MCF 10A (cell line): ENCODE measurements around the gene KRT7. TPM values are rescaled to one million over a fixed set of nuclear protein-coding genes. Genes with fewer than 3 reads are reported as not detected.

Experiments
- BruUV-seq: library from RNA; stranded (reverse); fragments of 400-500 nt; replicated peaks from 2 replicates; lab custom pipeline; 2021; lab: Mats Ljungman, UMichigan
- CTCF ChIA-PET: fragments of 300-600 bp; sonication (Branson Sonifier 250); formaldehyde crosslinking; extraction: SDS; loops from one replicate; lab custom pipeline; 2021; ENCODE audit warnings: antibody characterized with exemption, inconsistent platforms; lab: Yijun Ruan, JAX
- POLR2A ChIA-PET: fragments of 300-600, 350-650 bp; sonication (Branson Sonifier 250); formaldehyde crosslinking; extraction: SDS; loops from one replicate; lab custom pipeline; 2020; ENCODE audit warnings: antibody characterized with exemption, inconsistent platforms; lab: Yijun Ruan, JAX
- DNase-seq: peaks from one replicate; pipeline ENCODE4 v3.0.0-alpha.2; 2018; ENCODE audit not compliant: unreplicated experiment
- H3K27ac Mint-ChIP-seq: one replicate; pipeline ENCODE4 v1.8.0; 2022; ENCODE audit warnings: mild to moderate bottlenecking, low read depth, mixed read lengths; ENCODE audit not compliant: unreplicated experiment
- H3K27me3 Mint-ChIP-seq: one replicate; pipeline ENCODE4 v1.8.0; 2022; ENCODE audit warnings: mixed read lengths; ENCODE audit not compliant: insufficient read depth, unreplicated experiment
- H3K36me3 Mint-ChIP-seq: one replicate; pipeline ENCODE4 v1.8.0; 2022; ENCODE audit warnings: mild to moderate bottlenecking, moderate library complexity, mixed read lengths; ENCODE audit not compliant: insufficient read depth, unreplicated experiment
- H3K4me1 Mint-ChIP-seq: one replicate; pipeline ENCODE4 v1.8.0; 2022; ENCODE audit warnings: mixed read lengths; ENCODE audit not compliant: insufficient read depth, unreplicated experiment
- H3K4me3 Mint-ChIP-seq: one replicate; pipeline ENCODE4 v1.8.0; 2022; ENCODE audit warnings: mild to moderate bottlenecking, moderate library complexity, mixed read lengths; ENCODE audit not compliant: unreplicated experiment
- H3K9me3 Mint-ChIP-seq: one replicate; pipeline ENCODE4 v1.8.0; 2022; ENCODE audit warnings: mixed read lengths; ENCODE audit not compliant: unreplicated experiment
- intact Hi-C: fragments of 100-400 bp; cut with micrococcal nuclease; formaldehyde crosslinking; loops from 2 replicates; pipeline ENCODE4 v1.14.1; 2022
- total RNA-seq: library from RNA; stranded (reverse); gene quantifications from 2 replicates; pipeline ENCODE4 v1.2.3, GENCODE V29; 2022
- TF ChIP-seq, protein P1 (sequence below): fragments of 200-600 bp; IDR thresholded peaks from one replicate; pipeline ENCODE4 v1.8.0; 2022; ENCODE audit warnings: antibody characterized with exemption, mild to moderate bottlenecking; ENCODE audit not compliant: unreplicated experiment

Gene KRT7
- total RNA-seq, 1 experiment from 2014 or later = 3,360 TPM

DNA sequence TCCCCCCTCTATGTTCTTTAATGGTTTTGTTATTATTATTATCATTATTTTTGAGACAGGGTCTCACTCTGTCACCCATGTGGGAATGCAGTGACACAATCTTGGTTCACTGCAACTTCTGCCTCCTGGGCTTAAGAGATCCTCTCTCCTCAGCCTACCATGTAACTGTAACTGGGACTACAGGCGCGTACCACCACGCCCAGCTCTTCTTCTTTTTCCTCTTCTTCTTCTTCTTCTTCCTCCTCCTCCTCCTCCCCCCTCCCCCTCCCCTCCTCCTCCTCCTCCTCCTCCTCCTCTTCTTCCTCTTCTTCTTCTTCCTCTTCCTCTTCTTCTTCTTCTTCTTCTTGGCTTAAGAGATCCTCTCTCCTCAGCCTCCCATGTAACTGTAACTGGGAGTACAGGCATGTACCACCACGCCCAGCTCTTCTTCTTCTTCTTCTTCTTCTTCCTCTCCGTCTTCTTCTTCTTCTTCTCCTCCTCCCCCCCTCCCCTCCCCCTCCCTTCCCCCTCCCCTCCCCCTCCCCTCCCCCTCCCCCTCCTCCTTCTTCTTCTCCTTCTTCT, 5.4 kb upstream of the KRT7 start:
- TF ChIP-seq, protein P1, sequence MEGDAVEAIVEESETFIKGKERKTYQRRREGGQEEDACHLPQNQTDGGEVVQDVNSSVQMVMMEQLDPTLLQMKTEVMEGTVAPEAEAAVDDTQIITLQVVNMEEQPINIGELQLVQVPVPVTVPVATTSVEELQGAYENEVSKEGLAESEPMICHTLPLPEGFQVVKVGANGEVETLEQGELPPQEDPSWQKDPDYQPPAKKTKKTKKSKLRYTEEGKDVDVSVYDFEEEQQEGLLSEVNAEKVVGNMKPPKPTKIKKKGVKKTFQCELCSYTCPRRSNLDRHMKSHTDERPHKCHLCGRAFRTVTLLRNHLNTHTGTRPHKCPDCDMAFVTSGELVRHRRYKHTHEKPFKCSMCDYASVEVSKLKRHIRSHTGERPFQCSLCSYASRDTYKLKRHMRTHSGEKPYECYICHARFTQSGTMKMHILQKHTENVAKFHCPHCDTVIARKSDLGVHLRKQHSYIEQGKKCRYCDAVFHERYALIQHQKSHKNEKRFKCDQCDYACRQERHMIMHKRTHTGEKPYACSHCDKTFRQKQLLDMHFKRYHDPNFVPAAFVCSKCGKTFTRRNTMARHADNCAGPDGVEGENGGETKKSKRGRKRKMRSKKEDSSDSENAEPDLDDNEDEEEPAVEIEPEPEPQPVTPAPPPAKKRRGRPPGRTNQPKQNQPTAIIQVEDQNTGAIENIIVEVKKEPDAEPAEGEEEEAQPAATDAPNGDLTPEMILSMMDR = no peak
- Mint-ChIP-seq H3K36me3 (no peaks in the 10 kb centered on the region), H3K4me3 (no peak overlapping the region), H3K27ac (no peak overlapping the region), H3K4me1 (peaks cover 54% of the 10 kb centered on the region), H3K27me3 (no peaks in the 10 kb centered on the region), H3K9me3 (peaks cover 21% of the 10 kb centered on the region)
- no TSS peak for BruUV-seq
- CTCF ChIA-PET = interaction anchor here (0.6 to 1.0 kb wide), 3 partner anchors 9 to 88 kb away, joined by 3 to 4 read pairs (median 3); no protein-coding TSS in a partner anchor
- intact Hi-C loops = no loop called here
- no peak for DNase-seq
- POLR2A ChIA-PET = interaction anchor here (0.7 kb wide), 1 partner anchor 13 kb away, joined by 3 read pairs; no protein-coding TSS in a partner anchor

DNA sequence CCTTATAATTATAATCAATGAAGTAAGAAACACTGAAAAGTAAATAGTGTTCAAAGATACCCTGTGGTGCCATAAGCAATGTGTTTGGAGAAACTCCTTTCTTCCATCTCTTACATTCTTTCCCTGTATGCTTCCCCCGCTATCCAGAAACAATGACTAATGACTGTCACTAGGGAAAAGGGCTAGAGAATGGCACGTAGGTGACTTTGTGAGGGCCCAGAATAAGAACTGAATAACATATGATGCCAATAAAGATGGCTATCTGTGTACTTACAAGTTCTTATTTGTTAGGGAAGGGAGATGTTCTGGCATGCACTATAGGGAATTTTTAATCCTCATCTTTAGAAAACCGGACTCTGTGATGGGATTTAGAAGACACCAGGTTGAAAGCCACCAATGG, 4.7 kb upstream of the KRT7 start:
- ChIA-PET CTCF (no interaction called here), POLR2A (no interaction called here)
- H3K27ac Mint-ChIP-seq = no peak overlapping the region
- intact Hi-C loops = no loop called here
- H3K4me1 Mint-ChIP-seq = peaks cover 56% of the 10 kb centered on the region
- no peaks in the 10 kb centered on the region for H3K36me3 Mint-ChIP-seq
- TF ChIP-seq, protein P1 = no peak
- H3K27me3 Mint-ChIP-seq = no peaks in the 10 kb centered on the region
- no peak overlapping the region for H3K4me3 Mint-ChIP-seq
- no TSS peak for BruUV-seq
- no peak for DNase-seq
- H3K9me3 Mint-ChIP-seq = peaks cover 21% of the 10 kb centered on the region

DNA sequence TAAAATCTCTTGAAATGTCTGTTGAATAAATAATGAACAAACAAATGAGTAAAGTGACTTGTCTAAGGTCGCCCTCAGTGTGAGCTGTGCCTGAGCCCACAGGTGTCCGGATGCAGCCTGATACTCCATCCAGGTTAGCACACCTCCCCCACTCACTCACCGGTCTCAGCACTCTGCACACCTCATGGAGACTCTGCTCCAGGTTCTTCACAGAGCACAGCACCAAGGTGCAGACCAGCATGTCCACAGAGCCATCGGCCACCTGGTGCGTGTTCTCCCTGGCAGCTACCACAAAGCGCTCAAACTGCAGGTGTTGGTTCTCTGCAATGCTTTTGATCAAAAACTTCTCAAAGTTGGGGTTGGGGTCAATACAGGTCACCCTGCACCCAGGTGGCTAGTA, 4.1 kb upstream of the KRT7 start:
- no TSS peak for BruUV-seq
- intact Hi-C loops = no loop called here
- CTCF ChIA-PET = interaction anchor here (0.7 to 1.6 kb wide), 3 partner anchors 9 to 51 kb away, joined by 4 to 7 read pairs (median 5); no protein-coding TSS in a partner anchor
- H3K4me3 Mint-ChIP-seq = no peak overlapping the region
- no peak for DNase-seq
- H3K4me1 Mint-ChIP-seq = peaks cover 50% of the 10 kb centered on the region
- H3K27ac Mint-ChIP-seq = no peak overlapping the region
- POLR2A ChIA-PET = interaction anchor here (1.4 to 2.0 kb wide), 2 partner anchors 15 to 51 kb away, joined by 5 to 9 read pairs; no protein-coding TSS in a partner anchor
- no peaks in the 10 kb centered on the region for H3K36me3 Mint-ChIP-seq
- peaks cover 17% of the 10 kb centered on the region for H3K9me3 Mint-ChIP-seq
- no peaks in the 10 kb centered on the region for H3K27me3 Mint-ChIP-seq
- TF ChIP-seq, protein P1 = no peak

DNA sequence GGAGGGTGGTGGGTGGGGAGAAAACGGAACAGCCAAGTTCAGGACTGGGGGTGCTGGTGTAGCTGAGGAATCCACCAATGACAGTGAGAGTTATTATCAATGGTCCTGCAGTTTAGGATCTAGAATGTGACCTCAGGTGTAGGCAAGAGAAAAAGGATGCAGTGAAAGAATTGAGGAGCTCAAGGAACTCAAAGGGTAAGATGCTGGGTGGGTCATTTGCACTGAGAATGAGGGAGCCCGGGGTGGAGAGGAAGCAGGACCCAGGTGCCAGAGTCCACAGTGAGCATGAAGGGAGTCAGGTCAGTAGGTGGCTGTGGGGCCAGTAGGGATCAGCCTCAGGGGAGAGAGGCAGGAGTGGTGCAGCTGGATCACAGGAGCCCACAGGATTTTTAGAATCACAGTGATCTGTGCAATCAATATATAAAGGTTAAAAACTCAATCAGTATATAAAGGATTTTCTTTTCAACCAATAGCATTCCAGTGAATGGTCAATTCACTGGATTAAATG, 3.2 kb upstream of the KRT7 start:
- peaks cover 8% of the 10 kb centered on the region for H3K9me3 Mint-ChIP-seq
- peak overlapping the region; percentile 91 for H3K27ac Mint-ChIP-seq
- TF ChIP-seq, protein P1 = no peak
- peaks cover 7% of the 10 kb centered on the region for H3K36me3 Mint-ChIP-seq
- DNase-seq = no peak
- ChIA-PET CTCF (interaction anchor here (0.7 to 1.6 kb wide), 6 partner anchors 8 to 637 kb away, joined by 3 to 7 read pairs (median 4); no protein-coding TSS in a partner anchor), POLR2A (interaction anchor here (1.0 to 2.0 kb wide), 4 partner anchors 8 to 776 kb away, joined by 3 to 9 read pairs (median 4); partner anchors contain the start of gene EIF4B)
- no peak overlapping the region for H3K4me3 Mint-ChIP-seq
- peaks cover 49% of the 10 kb centered on the region for H3K4me1 Mint-ChIP-seq
- no peaks in the 10 kb centered on the region for H3K27me3 Mint-ChIP-seq
- no TSS peak for BruUV-seq
- intact Hi-C loops = loop anchor here (5.0 kb wide), 1 partner anchor 142 kb away; no protein-coding TSS in a partner anchor
